GM18517 (cell line): Measurements from ENCODE around the gene HNRNPL.
"Not testable (repeated sequence)": the region's sequence is repeated elsewhere in the genome, so short reads cannot be mapped to it uniquely, and the experiment has no call there.

Source experiments
- ATAC-seq: cut with Tn5 transposase; IDR thresholded peaks from one replicate; pipeline ENCODE4 v1.9.1; 2021; ENCODE audit warnings: mild to moderate bottlenecking, moderate library complexity; ENCODE audit not compliant: unreplicated experiment

Gene HNRNPL

GRCh38 chr19:38831142-38831605 is 18.6 kb downstream of the HNRNPL start:
- no peak for ATAC-seq

DNA sequence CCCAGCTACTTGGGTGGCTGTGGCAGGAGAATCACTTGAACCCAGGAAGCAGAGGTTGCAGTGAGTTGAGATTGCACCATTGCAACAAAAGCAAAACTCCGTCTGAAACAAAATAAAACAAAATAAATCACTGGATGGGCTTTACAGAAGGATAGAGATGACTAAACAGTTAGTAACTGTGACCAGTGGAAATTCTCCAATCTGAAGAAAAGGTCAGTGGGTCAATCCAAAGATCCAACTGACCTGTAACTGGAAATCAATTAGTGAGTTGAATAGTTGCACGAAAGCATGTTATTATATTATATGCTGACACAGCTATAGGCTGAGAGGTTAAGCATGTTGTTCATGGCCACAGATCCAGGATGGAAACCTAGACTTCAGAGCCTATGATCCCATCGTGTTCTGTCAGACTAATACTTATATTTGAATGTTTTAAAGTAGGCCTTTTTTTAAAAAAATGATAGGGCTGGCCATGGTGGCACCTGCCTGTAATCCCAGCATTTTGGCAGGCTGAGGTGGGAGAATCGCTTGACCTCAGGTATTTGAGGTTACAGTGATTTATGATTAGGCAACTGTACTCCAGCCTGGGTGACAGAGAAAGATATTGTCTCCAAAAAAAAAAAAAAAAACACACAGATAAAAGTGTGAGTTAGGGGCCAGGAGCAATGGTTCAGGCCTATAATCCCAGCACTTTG is 19.6 kb downstream of the HNRNPL start:
- ATAC-seq: no peak

DNA sequence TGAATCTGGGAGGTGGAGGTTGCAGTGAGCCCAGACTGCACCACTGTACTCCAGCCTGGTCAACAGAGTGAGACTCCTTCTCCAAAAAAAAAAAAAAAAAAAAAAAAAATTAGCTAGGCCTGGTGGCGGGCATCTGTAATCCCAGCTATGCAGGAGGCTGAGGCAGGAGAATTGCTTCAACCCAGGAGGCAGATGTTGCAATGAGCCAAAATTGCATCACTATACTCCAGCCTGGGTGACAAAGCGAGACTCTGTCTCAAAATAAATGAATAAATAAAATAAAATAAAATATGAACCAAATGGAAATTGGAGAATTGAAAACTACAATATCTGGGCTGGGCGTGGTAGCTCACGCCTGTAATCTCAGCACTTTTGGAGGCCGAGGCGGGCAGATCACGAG is 20.6 kb downstream of the HNRNPL start:
- ATAC-seq: not testable (repeated sequence)

- no peak for ATAC-seq
Observed at GRCh38 chr19:38826856-38827551, 22.8 kb downstream of the HNRNPL start.

- ATAC-seq: not testable (repeated sequence)
Observed at GRCh38 chr19:38825936-38826335, 23.9 kb downstream of the HNRNPL start.

DNA sequence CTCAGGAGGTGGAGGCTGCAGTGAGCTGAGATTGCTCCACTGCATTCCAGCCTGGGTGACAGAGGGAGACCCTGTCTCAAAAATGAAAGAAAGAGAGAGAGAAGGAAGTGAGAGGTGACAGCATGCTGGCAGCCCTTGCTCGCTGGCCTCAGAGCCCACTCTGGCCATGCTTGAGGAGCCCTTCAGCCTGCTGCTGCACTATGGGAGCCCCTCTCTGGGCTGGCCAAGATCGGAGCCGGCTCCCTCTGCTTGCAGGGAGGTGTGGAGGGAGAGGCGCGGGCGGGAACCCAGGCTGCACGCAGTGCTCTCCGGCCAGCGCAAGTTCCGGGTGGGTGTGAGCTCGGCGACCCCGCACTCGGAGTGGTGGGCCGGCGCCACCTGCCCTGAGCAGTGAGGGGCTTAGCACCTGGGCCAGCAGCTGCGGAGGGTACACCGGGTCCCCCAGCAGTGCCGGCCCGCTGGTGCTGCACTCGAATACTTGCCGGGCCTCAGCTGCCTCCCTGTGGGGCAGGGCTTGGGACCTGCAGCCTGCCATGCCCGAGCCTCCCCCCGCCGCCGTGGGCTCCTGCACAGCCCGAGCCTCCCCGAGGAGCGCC is 28.5 kb downstream of the HNRNPL start:
- ATAC-seq: not testable (repeated sequence)

DNA sequence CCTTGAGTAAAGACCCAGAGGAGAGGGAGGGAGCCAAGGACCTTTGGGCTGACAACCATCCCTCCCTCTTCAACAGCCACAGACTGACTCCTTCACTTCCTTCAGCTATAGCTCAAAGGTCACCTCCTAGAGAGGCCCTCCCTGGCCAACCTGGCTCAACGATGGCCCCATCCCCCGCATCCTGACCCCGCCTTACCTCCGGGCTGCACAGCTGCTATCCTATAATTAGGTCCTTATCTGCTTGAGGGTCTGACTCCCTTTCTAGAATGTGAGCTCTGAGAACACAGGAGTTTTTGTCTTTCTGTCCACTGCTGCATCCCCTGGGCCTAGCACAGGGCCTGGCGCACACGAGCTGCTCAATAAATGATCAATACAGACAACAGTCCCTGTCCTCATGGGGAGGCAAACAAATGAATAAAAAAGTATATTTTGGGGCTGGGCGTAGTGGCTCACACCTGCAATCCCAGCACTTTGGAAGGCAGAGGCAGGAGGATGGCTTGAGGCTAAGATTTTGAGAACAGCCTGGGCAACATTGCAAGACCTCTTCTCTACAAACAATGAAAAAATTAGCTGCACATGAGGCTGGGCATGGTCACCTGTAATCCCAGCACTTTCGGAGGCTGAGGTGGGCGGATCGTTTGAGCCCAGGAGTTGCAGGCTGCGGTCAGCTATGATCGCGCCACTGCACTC is 30.4 kb downstream of the HNRNPL start:
- ATAC-seq: no peak

DNA sequence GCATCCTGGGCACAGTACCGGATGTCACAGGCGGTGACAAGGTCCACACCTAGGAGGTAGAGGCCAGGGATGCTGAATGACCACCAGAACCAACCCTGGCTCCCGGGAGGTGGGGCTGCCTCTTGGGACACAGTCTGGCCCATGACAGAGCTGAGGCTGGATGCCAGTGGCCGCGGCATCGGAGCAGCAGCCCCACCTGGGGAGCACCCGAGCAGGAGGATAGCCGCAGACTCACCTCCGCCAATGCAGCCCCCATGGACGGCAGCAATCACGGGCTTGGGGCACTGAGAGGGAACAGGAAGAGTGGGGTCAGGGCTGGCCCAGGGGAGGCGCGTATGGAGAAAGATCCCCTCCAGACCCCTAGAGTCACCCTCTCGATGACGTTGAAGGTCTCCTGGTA is 32.7 kb downstream of the HNRNPL start:
- ATAC-seq: no peak

DNA sequence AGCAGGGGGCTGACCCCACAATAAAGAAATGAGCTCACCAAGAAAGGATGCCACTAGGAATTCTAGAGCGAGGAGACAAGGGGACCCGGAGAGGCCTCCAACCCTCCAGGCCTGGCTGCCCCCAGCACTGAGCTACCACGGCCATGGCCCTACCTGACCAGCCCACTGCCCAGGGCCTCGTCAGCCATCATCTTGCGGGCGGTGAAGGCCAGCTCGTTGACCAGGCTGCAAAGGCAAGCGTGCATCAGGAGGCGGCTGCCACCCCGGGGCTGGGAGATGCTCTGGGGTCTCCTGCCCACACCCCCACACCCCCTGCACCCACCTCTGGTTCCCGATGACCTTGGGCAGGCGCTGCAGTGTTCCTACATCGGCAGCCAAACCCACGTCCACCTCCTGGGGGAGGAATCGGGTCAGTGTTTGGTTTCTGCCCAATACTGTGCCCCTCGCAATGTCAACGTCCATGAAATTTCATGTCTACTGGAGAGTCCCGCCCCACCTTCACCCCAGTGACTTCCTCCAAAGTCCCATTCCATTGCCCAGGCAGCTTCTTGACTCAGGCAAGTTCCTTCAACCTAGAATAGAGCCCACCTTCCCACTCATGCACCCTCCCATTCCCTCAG is 33.5 kb downstream of the HNRNPL start:
- ATAC-seq: no peak

DNA sequence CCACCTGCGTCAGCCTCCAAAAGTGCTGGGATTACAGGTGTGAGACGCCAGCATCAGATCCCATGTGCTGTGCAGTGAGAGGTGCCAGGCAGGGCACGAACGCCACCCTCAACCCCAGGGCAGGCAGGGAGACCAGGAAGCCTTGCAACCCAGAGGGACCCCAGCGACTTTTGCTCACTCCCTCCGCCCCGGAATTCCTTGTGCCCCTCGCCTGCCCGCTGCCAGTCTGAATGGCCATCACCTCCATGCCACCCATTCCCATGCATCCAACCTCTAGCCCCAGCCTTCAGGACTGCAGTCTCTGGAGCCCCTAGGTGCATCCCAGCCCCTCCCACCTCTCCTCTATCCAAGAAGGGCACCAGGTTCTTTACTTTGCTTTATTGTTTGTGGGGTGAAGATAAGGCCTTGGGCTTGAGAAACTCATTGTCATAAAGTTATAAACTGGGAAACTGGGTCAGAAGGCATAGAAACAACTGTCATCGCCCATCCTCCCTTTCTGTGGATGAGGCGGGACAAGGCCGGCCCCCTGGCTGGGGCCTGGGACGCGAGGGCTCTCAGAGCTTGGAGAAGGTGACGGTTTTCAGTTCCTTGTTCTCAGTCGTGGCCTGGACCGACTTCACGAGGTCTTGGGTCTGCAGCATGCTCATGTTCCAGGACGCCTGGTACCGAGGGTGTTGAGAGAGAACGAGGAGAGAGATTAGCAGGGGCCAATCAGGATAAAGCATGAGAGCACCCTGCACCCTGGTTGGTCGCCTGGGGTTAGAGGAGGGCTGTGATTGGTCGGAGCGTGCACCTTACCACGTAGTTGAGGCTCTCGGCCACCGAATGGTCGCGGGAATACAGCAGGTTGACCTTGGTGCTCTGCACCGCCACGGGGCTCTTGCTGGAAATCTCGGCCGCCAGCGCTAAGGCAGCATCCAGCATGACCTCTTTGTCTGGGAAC is 34.5 kb downstream of the HNRNPL start:
- no peak for ATAC-seq

DNA sequence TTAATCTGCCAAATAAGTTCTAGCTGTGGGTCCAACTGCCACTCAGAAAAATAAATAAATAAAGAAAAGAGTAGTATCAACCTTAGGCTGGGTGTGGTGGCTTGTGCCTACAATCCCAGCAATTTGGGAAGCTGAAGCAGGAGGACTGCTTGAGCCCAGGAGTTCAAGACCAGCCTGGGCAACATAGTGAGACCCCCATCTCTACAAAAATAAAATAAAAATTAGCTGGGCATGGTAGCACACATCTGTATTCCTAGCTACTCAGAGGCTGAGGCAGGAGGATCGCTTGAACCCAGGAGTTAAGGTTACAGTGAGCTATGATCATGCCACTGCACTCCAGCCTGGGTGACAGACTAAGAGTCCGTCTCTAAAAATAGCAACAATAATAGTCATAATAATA is 35.9 kb downstream of the HNRNPL start:
- not testable (repeated sequence) for ATAC-seq

- ATAC-seq: no peak
Observed at GRCh38 chr19:38813323-38813722, 36.5 kb downstream of the HNRNPL start.

DNA sequence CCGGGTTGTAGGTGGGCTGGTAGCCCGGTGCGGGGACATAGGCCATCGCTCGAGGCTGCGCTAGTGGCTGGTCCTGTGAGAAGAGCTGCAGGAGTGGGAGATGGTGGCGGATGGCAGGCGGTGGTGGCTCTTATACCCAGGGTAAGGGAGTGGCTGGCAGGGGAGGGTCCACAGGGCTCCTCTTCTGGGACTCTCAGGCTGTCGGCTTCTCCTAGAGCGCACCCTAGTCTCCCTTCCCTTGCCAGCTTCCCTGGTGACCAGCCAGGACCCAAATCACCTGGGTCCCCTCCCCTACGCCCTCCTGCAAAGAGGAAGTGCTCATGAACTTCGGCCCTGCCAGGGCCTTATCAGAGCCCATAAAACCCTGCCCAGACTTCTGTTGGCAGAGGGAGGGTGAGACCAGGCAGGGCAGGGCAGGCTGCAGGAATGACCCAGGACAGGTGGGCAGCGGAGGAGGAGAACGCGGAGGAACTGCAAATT is 36.9 kb downstream of the HNRNPL start, which contains the start of gene LGALS4:
TSS of gene LGALS4 (minus strand) at position 105 of the 480 bp plus-strand sequence. CDS start at position 46, 59 bp downstream.
- no peak for ATAC-seq

GRCh38 chr19:38812009-38812840 is 37.6 kb downstream of the HNRNPL start:
- ATAC-seq: no peak

DNA sequence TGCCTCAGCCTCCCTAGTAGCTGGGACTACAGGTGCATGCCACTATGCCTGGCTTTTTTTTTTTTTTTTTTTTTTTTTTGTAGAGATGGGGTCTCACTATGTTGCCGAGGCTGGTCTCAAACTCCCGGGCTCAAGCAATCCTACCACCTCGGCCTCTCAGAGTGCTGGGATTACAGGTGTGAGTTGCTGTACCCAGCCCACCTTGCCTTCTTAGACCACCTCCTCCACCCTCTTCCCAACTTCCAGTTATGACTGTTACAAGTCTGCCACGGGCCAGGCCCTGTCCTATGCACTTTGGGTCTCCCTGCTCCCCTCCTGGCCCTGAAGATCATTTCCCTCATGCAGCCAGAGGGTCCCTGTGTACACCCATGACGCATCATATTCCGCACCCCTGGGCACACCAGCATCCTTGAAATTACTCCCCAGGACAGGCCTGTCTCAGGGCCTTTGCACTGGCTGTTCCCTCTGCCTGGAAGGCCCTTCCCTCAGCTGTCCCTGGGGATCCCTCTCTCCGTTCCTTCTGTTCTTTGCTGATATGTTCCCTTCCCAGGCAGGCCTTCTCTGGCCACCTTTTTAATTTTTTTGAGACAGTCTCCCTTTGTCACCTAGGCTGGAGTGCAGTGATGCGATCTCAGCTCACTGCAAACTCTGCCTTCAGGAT is 40.1 kb downstream of the HNRNPL start:
- no peak for ATAC-seq

- no peak for ATAC-seq
Observed at GRCh38 chr19:38808741-38809140, 41.0 kb downstream of the HNRNPL start.

- ATAC-seq: not testable (repeated sequence)
Observed at GRCh38 chr19:38807374-38808098, 42.2 kb downstream of the HNRNPL start.

DNA sequence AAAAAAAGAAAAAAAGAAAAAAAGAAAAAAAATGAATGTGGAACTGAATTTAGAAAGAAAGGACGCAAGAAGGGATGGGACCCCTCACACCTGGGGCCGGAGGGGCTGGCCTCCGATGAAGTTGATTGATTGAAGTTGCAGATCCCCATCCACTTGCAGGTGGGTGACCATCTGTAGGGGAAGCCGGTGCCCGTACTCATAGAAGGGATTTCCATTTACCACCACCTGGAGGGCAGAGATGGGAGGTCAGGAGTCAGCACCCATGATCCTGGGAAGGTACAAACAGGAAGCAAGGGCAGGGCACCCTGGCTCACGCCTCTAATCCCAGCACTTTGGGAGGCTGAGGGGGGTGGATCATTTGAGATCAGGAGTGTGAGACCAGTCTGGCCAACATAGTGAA is 43.4 kb downstream of the HNRNPL start:
- no peak for ATAC-seq
